Liver (tissue), 3 donors: ENCODE data around the gene COL24A1.

Experiments
- GABPA ChIP-seq, 2 donors: IDR thresholded peaks in 1 of 2; conservative IDR thresholded peaks in 1 of 2; 2 replicates each; pipeline ENCODE4 v1.6.1; 2016; ENCODE audit warnings: antibody characterized with exemption in 2 of 2, mild to moderate bottlenecking in 1 of 2, moderate library complexity in 1 of 2
- RAD21 ChIP-seq, 2 donors: IDR thresholded peaks; 2 replicates each; pipeline ENCODE4 v1.6.1; 2016; ENCODE audit warnings: antibody characterized with exemption in 2 of 2, mild to moderate bottlenecking in 2 of 2
- RXRA ChIP-seq, 2 donors: IDR thresholded peaks; 2 replicates each; pipeline ENCODE4 v1.6.1; 2017 to 2018; ENCODE audit warnings: antibody characterized with exemption in 2 of 2, mild to moderate bottlenecking in 1 of 2
- SP1 ChIP-seq: IDR thresholded peaks from 2 replicates; pipeline ENCODE4 v1.6.1; 2018; ENCODE audit warnings: antibody characterized with exemption, mild to moderate bottlenecking
- YY1 ChIP-seq: IDR thresholded peaks from 2 replicates; pipeline ENCODE4 v1.6.1; 2016; ENCODE audit warnings: antibody characterized with exemption, mild to moderate bottlenecking
- TF ChIP-seq, protein P1 (sequence below): fragments of 150-350 bp; IDR thresholded peaks from 2 replicates; pipeline ENCODE4 v1.5.1; 2017; ENCODE audit warnings: improper control_type of control experiment, low read depth, low read length; ENCODE audit not compliant: missing input control
- TF ChIP-seq, protein P2 (sequence below): IDR thresholded peaks from 2 replicates; pipeline ENCODE4 v1.6.1; 2016; ENCODE audit warnings: antibody characterized with exemption, mild to moderate bottlenecking
- TF ChIP-seq, protein P3 (sequence below): IDR thresholded peaks from 2 replicates; pipeline ENCODE4 v1.6.1; 2016; ENCODE audit warnings: antibody characterized with exemption
- TF ChIP-seq, protein P4 (sequence below): IDR thresholded peaks from 2 replicates; pipeline ENCODE4 v1.6.1; 2016; ENCODE audit warnings: antibody characterized with exemption
- TF ChIP-seq, protein P5 (sequence below): IDR thresholded peaks from 2 replicates; pipeline ENCODE4 v1.6.1; 2016; ENCODE audit warnings: antibody characterized with exemption
- donor health status: healthy.
- donor health status: healthy.

DNA sequence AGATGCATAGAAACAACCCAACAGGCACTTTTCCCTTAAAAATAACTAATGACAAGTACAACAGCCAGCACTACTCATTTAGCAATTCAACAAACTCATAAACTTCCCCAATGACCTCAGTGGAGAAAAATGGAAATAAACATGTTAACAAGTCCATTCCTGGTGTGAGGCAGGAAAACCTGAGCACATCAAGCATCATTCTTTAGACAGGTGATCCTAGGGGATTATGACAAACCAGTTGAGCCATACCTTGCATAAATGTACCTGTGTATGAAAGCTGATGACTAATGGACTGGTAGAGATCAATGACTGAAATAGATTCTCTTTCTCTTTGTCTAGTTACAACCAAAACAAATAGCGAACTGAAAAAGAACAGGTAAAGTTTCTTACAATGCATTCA lies 7.0 kb downstream of the COL24A1 start:
- TF ChIP-seq, protein P1, sequence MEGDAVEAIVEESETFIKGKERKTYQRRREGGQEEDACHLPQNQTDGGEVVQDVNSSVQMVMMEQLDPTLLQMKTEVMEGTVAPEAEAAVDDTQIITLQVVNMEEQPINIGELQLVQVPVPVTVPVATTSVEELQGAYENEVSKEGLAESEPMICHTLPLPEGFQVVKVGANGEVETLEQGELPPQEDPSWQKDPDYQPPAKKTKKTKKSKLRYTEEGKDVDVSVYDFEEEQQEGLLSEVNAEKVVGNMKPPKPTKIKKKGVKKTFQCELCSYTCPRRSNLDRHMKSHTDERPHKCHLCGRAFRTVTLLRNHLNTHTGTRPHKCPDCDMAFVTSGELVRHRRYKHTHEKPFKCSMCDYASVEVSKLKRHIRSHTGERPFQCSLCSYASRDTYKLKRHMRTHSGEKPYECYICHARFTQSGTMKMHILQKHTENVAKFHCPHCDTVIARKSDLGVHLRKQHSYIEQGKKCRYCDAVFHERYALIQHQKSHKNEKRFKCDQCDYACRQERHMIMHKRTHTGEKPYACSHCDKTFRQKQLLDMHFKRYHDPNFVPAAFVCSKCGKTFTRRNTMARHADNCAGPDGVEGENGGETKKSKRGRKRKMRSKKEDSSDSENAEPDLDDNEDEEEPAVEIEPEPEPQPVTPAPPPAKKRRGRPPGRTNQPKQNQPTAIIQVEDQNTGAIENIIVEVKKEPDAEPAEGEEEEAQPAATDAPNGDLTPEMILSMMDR: no peak
- no peak for TF ChIP-seq SP1
- TF ChIP-seq, protein P2, sequence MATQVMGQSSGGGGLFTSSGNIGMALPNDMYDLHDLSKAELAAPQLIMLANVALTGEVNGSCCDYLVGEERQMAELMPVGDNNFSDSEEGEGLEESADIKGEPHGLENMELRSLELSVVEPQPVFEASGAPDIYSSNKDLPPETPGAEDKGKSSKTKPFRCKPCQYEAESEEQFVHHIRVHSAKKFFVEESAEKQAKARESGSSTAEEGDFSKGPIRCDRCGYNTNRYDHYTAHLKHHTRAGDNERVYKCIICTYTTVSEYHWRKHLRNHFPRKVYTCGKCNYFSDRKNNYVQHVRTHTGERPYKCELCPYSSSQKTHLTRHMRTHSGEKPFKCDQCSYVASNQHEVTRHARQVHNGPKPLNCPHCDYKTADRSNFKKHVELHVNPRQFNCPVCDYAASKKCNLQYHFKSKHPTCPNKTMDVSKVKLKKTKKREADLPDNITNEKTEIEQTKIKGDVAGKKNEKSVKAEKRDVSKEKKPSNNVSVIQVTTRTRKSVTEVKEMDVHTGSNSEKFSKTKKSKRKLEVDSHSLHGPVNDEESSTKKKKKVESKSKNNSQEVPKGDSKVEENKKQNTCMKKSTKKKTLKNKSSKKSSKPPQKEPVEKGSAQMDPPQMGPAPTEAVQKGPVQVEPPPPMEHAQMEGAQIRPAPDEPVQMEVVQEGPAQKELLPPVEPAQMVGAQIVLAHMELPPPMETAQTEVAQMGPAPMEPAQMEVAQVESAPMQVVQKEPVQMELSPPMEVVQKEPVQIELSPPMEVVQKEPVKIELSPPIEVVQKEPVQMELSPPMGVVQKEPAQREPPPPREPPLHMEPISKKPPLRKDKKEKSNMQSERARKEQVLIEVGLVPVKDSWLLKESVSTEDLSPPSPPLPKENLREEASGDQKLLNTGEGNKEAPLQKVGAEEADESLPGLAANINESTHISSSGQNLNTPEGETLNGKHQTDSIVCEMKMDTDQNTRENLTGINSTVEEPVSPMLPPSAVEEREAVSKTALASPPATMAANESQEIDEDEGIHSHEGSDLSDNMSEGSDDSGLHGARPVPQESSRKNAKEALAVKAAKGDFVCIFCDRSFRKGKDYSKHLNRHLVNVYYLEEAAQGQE: no peak
- TF ChIP-seq, protein P3, sequence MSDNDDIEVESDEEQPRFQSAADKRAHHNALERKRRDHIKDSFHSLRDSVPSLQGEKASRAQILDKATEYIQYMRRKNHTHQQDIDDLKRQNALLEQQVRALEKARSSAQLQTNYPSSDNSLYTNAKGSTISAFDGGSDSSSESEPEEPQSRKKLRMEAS: no peak
- TF ChIP-seq YY1: no peak
- TF ChIP-seq RXRA (IDR thresholded peaks at IDR 0.05): no peak
- TF ChIP-seq, protein P4, sequence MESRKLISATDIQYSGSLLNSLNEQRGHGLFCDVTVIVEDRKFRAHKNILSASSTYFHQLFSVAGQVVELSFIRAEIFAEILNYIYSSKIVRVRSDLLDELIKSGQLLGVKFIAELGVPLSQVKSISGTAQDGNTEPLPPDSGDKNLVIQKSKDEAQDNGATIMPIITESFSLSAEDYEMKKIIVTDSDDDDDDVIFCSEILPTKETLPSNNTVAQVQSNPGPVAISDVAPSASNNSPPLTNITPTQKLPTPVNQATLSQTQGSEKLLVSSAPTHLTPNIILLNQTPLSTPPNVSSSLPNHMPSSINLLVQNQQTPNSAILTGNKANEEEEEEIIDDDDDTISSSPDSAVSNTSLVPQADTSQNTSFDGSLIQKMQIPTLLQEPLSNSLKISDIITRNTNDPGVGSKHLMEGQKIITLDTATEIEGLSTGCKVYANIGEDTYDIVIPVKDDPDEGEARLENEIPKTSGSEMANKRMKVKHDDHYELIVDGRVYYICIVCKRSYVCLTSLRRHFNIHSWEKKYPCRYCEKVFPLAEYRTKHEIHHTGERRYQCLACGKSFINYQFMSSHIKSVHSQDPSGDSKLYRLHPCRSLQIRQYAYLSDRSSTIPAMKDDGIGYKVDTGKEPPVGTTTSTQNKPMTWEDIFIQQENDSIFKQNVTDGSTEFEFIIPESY: no peak
- TF ChIP-seq GABPA (IDR thresholded peaks at IDR 0.05 in 1 of 2, conservative IDR thresholded peaks at IDR 0.05 in 1 of 2): no peak
- TF ChIP-seq, protein P5, sequence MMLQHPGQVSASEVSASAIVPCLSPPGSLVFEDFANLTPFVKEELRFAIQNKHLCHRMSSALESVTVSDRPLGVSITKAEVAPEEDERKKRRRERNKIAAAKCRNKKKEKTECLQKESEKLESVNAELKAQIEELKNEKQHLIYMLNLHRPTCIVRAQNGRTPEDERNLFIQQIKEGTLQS: no peak
- TF ChIP-seq RAD21 (IDR thresholded peaks at IDR 0.05): no peak
